B cell (primary cell): ENCODE results near the gene YJU2.

Source experiments
- CTCF ChIP-seq: fragments of 200-600 bp; IDR thresholded peaks from one replicate; pipeline ENCODE4 v1.8.0; 2022; ENCODE audit warnings: antibody characterized with exemption, mild to moderate bottlenecking
- EZH2 ChIP-seq: IDR thresholded peaks from 2 replicates; pipeline ENCODE4 v1.6.1; 2012; ENCODE audit warnings: borderline replicate concordance, low read depth, mild to moderate bottlenecking, moderate library complexity, low read length; ENCODE audit not compliant: insufficient read depth, poor library complexity, severe bottlenecking

- no peak for TF ChIP-seq EZH2
- peak; percentile 72 for TF ChIP-seq CTCF
These were observed 13.5 kb upstream of the YJU2 start for GRCh38 chr19:4233282-4233853.
